ENCODE results near the gene PSMD2.

PSMD2 gene

DNA sequence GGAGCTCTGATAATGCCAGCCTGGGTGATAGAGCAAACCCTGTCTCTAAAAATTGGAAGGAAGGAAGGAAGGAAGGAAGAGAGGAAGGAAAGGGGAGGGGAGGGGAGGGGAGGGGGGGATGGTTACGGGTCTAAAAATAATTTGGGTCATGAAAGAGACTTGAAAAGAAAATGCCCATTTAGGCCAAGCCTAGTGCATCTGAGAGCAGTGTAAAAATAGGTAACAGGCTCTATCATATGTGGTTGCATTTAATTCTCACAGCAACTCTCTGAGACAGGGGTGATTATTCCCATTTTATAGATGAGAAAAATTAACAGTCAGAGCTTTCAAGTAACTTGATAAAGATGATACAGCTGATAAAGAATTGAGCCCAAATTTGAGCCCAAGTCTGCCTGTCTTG lies 26.8 kb upstream of the PSMD2 start:
- TF ChIP-seq, protein P1, sequence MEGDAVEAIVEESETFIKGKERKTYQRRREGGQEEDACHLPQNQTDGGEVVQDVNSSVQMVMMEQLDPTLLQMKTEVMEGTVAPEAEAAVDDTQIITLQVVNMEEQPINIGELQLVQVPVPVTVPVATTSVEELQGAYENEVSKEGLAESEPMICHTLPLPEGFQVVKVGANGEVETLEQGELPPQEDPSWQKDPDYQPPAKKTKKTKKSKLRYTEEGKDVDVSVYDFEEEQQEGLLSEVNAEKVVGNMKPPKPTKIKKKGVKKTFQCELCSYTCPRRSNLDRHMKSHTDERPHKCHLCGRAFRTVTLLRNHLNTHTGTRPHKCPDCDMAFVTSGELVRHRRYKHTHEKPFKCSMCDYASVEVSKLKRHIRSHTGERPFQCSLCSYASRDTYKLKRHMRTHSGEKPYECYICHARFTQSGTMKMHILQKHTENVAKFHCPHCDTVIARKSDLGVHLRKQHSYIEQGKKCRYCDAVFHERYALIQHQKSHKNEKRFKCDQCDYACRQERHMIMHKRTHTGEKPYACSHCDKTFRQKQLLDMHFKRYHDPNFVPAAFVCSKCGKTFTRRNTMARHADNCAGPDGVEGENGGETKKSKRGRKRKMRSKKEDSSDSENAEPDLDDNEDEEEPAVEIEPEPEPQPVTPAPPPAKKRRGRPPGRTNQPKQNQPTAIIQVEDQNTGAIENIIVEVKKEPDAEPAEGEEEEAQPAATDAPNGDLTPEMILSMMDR (conservative IDR thresholded peaks at IDR 0.05) = no peak
- no peak overlapping the region for H3K27ac ChIP-seq

DNA sequence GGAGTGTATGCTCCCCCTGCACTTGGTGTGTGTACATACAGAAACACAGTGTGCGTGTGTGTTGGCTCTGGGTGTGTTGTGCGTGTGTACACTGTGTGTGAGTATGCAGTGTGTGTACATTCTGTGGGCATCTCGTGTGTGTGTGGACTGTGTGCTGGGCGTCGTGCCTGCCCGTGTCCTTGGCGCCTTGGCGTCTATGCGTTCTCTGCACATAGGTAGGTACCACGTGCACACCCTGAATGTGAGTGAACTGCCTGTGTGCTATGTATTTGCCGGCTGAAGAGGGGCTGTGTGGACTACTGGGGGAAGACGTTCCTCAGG lies 23.7 kb upstream of the PSMD2 start:
- no peak overlapping the region for H3K27ac ChIP-seq
- TF ChIP-seq, protein P1 (conservative IDR thresholded peaks at IDR 0.05) = no peak

DNA sequence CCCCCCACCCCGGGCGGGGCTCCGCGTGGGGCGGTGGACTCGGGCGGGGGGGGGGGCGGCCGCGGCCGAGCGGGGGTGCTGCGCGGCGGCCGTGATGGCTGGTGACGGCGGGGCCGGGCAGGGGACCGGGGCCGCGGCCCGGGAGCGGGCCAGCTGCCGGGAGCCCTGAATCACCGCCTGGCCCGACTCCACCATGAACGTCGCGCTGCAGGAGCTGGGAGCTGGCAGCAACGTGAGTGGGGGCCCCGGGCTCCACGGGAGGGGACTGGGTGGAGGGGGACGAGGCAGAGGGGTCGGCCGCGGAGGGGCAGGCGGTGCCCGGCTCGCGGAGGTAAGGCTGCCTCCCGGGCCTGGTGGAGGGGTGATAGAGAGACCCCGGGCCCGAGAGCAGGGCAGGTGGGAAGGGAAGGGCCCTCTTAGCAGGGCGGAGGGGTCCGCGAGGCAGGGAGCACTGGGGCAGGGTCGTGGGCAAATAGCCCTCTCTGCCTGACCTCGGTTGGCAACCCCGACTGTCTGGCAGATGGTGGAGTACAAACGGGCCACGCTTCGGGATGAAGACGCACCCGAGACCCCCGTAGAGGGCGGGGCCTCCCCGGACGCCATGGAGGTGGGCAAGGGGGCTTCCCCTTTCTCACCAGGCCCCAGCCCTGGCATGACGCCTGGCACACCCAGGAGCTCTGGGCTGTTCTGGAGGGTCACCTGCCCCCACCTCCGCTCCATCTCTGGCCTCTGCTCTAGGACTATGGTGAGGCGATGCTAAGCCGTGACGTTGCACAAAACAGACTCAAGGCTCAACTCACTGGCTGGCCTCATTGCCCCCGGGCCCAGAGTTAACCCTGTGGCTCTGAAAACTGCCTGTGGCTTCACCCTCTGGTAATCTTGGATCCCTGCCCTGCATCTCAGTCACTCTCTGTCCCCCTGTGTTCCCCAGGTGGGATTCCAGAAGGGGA lies 22.8 kb upstream of the PSMD2 start, which contains the start of gene ECE2:
Gene ECE2, plus strand, starts transcription at position 62 of the 950 bp plus-strand sequence. Its CDS starts 132 bp downstream, at position 194.
- TF ChIP-seq, protein P1 (conservative IDR thresholded peaks at IDR 0.05) = no peak

DNA sequence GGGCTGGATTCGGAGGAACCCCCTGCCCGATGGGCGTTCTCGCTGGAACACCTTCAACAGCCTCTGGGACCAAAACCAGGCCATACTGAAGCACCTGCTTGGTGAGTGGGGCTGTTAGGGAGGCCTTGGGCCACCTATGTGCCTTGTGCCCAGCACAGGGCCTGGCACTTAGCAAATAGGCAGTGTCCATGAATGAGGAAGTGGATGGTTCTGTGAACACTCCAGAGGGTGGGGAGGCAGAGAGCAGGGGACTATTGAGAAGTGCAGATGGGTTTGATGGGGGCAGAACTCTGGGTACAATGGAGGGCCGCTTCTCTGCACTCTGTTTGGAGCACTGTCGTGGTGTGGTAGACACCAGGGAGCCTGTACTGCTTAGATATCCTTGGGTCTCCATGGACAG lies 21.7 kb upstream of the PSMD2 start:
- no peak overlapping the region for H3K27ac ChIP-seq
- TF ChIP-seq, protein P1 (conservative IDR thresholded peaks at IDR 0.05) = no peak

More for the DNA sequence above, 22.8 kb upstream of the PSMD2 start, which contains the start of gene ECE2:
- H3K27ac ChIP-seq = no peak within 1 kb of the TSS

DNA sequence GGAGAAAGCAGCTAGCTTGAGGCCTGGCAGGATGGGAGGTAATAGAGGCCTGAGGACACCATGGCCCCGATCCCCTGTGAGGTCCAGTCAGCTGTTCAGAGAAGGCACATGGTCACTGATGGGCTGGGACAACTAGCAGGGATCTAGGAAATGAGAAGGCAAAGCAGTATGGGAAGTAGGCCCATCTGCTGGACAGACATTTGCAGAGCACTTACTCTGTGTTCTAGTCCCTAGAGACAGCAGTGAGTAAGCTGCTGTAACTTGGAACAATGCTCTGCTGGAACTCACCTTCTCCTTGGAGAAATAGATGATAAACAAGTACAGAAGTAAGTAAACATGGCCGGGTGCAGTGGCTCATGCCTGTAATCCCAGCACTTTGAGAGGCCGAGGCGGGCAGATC lies 16.1 kb upstream of the PSMD2 start:
- TF ChIP-seq, protein P1 (conservative IDR thresholded peaks at IDR 0.05) = no peak
- H3K27ac ChIP-seq = no peak overlapping the region

DNA sequence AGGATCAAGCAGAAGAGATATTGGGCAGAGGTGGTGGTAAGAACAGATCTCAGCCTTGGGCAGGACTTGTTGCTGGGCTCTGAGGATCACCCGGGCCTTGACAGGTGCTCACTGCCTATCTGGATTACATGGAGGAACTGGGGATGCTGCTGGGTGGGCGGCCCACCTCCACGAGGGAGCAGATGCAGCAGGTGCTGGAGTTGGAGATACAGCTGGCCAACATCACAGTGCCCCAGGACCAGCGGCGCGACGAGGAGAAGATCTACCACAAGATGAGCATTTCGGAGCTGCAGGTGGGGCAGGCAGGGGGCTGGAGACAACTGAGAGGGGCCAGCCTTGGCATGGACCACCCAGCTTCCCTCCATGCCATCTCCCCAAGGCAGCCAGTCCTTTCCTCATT lies 15.4 kb upstream of the PSMD2 start:
- no peak overlapping the region for H3K27ac ChIP-seq
- TF ChIP-seq, protein P1 (conservative IDR thresholded peaks at IDR 0.05) = no peak

DNA sequence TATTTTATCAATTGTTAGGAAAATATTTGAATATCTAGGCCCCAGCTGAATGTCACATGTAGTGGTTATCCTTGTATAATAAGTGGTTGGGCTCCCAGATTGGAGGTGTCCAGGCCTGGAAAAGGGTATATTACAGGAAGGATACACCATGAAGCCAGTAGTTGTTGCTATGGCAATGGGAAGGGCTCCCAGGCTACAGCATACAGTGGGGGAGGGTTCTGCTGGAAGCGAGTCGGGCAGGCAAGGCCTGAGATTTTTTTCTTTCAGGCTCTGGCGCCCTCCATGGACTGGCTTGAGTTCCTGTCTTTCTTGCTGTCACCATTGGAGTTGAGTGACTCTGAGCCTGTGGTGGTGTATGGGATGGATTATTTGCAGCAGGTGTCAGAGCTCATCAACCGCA lies 14.3 kb upstream of the PSMD2 start:
- TF ChIP-seq, protein P1 (conservative IDR thresholded peaks at IDR 0.05) = peak; percentile 78
- H3K27ac ChIP-seq = no peak overlapping the region

Data from VCaP (cell line).